SK-N-MC (cell line): ENCODE data around the gene FURIN.

Source experiments
- EZH2 ChIP-seq: fragments of 200-600 bp; sonication (generic); IDR thresholded peaks from one replicate; pipeline ENCODE4 v1.6.1; 2017; ENCODE audit warnings: antibody characterized with exemption
- POLR2AphosphoS5 ChIP-seq: IDR thresholded peaks from 2 replicates; pipeline ENCODE4 v1.6.1; 2012; ENCODE audit warnings: mild to moderate bottlenecking, low read depth, low read length, borderline replicate concordance

GRCh38 chr15:90851940-90852339 is 16.4 kb upstream of the FURIN start:
- TF ChIP-seq EZH2 (no peak), POLR2AphosphoS5 (no peak)
